Measurements from ENCODE around the gene ZBTB45. TPM values are rescaled to one million over a fixed set of nuclear protein-coding genes. Genes with fewer than 3 reads are reported as not detected.
"Not testable (repeated sequence)": the region's sequence is repeated elsewhere in the genome, so short reads cannot be mapped to it uniquely, and the experiment has no call there.

ZBTB45 gene
- total and polyA plus RNA-seq, 10 donors = 4.0 to 16.0 (median 12.0) TPM

DNA sequence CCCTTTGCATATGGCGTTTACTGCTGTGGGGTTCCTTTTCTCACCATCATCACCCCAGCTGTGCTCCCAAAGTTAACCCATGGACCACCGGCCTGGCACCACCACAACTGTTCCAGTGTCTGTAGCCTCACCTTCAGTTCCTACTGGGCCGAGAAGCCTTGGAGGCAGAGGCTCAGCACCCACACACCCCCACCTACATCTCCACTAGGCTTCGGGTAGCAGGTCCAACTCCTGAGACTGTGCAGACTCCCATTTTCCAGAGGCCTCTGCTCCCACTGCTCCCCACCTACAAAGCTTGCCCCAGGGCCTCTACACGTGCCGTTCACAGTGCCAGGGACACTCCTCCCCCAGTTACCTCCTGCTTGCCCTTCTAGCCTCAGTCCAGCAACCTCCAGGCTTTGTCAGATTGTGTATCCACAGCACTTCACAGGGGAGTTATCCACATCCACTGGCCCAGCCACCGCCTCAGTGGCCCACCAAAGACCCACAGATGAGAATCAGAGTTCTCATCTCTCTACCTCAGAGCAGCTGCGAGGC is 21.9 kb downstream of the ZBTB45 start:
- Histone ChIP-seq H3K36me3 (no peaks in the 10 kb centered on the region), H3K27ac (no peak overlapping the region), H3K9me3 (peaks cover 0 to 20% (median 6%) of the 10 kb centered on the region in 8 donors), H3K27me3 (replicated peaks in 1 of 7) (no peaks in the 10 kb centered on the region), H3K4me3 (no peak overlapping the region), H3K4me1 (peaks cover 9 to 29% (median 17%) of the 10 kb centered on the region in 6 donors)
- 88 to 97% (median 91%) methylated on average over 8 of the region's 8 CpGs for WGBS, 5 donors
- DNase-seq = no peak
- intact Hi-C loops (cut with DNase I; ENCODE audit: low total_unique reads) = no loop called here
- TF ChIP-seq POLR2AphosphoS5 (IDR thresholded peaks at IDR 0.05) = no peak
- no peak for TF ChIP-seq POLR2A (IDR thresholded peaks at IDR 0.05)

DNA sequence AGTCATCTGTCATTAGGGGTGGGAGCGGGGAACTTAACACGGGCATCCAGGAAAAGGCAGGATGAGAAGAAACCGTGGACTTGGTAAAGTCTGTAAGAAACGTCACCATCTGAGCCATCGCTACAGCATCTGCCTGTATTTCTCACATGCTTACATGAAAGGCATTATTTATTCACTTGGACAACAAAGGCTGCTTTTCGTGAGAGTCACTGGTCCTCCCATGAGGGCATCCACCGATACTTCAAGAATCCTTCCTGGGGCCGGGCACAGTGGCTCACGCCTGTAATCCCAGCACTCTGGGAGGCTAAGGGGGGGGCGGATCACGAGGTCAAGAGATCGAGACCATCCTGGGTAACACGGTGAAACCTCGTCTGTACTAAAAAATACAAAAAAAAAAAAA is 27.3 kb downstream of the ZBTB45 start:
- WGBS, 5 donors = 90 to 95% (median 93%) methylated on average over 14 of the region's 14 CpGs
- no peak overlapping the region for H3K27ac ChIP-seq
- no peak overlapping the region for H3K4me3 ChIP-seq
- no peaks in the 10 kb centered on the region for H3K9me3 ChIP-seq
- TF ChIP-seq, protein P1, sequence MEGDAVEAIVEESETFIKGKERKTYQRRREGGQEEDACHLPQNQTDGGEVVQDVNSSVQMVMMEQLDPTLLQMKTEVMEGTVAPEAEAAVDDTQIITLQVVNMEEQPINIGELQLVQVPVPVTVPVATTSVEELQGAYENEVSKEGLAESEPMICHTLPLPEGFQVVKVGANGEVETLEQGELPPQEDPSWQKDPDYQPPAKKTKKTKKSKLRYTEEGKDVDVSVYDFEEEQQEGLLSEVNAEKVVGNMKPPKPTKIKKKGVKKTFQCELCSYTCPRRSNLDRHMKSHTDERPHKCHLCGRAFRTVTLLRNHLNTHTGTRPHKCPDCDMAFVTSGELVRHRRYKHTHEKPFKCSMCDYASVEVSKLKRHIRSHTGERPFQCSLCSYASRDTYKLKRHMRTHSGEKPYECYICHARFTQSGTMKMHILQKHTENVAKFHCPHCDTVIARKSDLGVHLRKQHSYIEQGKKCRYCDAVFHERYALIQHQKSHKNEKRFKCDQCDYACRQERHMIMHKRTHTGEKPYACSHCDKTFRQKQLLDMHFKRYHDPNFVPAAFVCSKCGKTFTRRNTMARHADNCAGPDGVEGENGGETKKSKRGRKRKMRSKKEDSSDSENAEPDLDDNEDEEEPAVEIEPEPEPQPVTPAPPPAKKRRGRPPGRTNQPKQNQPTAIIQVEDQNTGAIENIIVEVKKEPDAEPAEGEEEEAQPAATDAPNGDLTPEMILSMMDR (IDR thresholded peaks at IDR 0.05 in 8 of 11, conservative IDR thresholded peaks at IDR 0.05 in 3 of 11) = no peak
- TF ChIP-seq POLR2AphosphoS5 (IDR thresholded peaks at IDR 0.05) (no peak), POLR2A (IDR thresholded peaks at IDR 0.05) (no peak)
- intact Hi-C loops (cut with DNase I; ENCODE audit: low total_unique reads) = no loop called here
- H3K4me1 ChIP-seq = no peaks in the 10 kb centered on the region
- no peaks in the 10 kb centered on the region for H3K27me3 ChIP-seq (replicated peaks in 1 of 7)
- no peak for DNase-seq
- H3K36me3 ChIP-seq = no peaks in the 10 kb centered on the region

DNA sequence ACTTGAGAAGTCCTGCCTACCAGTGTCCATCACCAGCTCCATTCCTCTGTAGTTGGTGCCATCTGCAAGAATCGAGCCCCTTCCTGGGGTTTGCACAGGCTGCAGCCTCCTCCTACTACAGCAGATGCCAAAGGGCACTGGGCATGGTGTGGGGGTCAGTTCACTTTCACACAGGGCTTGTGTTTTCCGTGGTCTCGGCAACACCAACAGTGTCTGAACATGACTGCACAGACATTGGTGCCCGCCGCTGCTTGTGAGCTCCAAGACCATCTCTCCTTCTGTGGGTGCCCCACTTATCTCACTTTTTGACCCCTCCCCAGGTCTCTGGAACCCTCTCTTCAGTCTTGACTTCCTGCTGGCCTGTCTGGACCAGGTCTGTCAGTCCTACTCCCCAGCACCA is 28.2 kb downstream of the ZBTB45 start:
- H3K27ac ChIP-seq = no peak overlapping the region
- no peaks in the 10 kb centered on the region for H3K4me1 ChIP-seq
- DNase-seq = no peak
- no peak overlapping the region for H3K4me3 ChIP-seq
- intact Hi-C loops (cut with DNase I; ENCODE audit: low total_unique reads) = no loop called here
- no peaks in the 10 kb centered on the region for H3K9me3 ChIP-seq
- no peak for TF ChIP-seq POLR2A (IDR thresholded peaks at IDR 0.05)
- TF ChIP-seq, protein P1 (IDR thresholded peaks at IDR 0.05 in 8 of 11, conservative IDR thresholded peaks at IDR 0.05 in 3 of 11) = no peak
- no peak for TF ChIP-seq POLR2AphosphoS5 (IDR thresholded peaks at IDR 0.05)
- 84 to 90% (median 90%) methylated on average over 5 of the region's 5 CpGs for WGBS, 5 donors
- H3K27me3 ChIP-seq (replicated peaks in 1 of 7) = no peaks in the 10 kb centered on the region
- no peaks in the 10 kb centered on the region for H3K36me3 ChIP-seq

DNA sequence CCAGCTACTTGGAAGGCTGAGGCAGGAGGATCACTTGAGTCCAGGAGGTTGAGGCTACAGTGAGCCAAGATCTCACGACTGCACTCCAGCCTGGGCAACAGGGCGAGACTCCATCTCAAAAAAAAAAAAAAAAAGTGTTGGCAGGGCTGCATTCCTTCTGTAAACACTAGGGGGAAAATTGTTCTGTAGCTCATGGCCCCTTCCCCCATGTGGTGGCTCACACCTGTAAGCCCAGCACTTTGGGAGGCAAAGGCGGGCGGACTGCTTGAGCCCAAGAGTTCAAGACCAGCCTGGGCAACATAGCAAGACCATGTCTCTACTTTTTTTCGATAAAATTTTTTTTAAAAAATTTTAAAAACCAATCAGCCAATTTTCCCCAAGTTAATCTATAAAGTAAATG is 35.3 kb downstream of the ZBTB45 start:
- intact Hi-C loops (cut with DNase I; ENCODE audit: low total_unique reads); H3K4me3 ChIP-seq; DNase-seq; H3K4me1 ChIP-seq; H3K27ac ChIP-seq; H3K9me3 ChIP-seq; H3K27me3 ChIP-seq (replicated peaks in 1 of 7): not testable (repeated sequence)
- peaks cover 0 to 30% (median 5%) of the 10 kb centered on the region in 6 donors for H3K36me3 ChIP-seq
- WGBS, 5 donors = 93 to 99% (median 96%) methylated on average over 5 of the region's 5 CpGs

DNA sequence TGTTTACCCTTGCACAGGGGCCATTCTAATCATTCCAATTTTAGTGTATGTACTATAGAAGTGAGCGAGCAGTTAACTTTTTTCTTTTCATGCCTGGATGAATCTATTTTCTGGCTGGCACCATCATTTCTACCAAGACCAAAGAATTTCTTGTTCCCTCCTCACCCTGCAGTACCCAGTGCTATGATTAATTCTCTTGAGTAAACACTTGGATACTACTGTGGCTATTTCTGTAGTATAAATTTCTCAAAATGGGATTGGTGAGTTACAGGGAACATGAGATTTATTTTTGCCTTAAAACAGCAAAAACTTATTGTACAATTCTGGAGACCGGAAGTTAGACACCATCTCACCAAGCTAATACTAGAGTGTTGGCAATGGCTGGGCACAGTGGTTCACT is 35.8 kb downstream of the ZBTB45 start:
- no peaks in the 10 kb centered on the region for H3K4me1 ChIP-seq
- WGBS, 5 donors = 86 to 93% (median 89%) methylated on average over 2 of the region's 2 CpGs
- peaks cover 0 to 36% (median 5%) of the 10 kb centered on the region in 6 donors for H3K36me3 ChIP-seq
- no peaks in the 10 kb centered on the region for H3K27me3 ChIP-seq (replicated peaks in 1 of 7)
- H3K9me3 ChIP-seq = no peaks in the 10 kb centered on the region
- no peak for DNase-seq
- no peak overlapping the region for H3K27ac ChIP-seq
- no peak overlapping the region for H3K4me3 ChIP-seq
- TF ChIP-seq POLR2AphosphoS5 (IDR thresholded peaks at IDR 0.05) (no peak), POLR2A (IDR thresholded peaks at IDR 0.05) (no peak)
- TF ChIP-seq, protein P1 (IDR thresholded peaks at IDR 0.05 in 8 of 11, conservative IDR thresholded peaks at IDR 0.05 in 3 of 11) = no peak
- intact Hi-C loops (cut with DNase I; ENCODE audit: low total_unique reads) = no loop called here

Measured in spleen (tissue), 11 donors.